K562 (cell line): ENCODE results near the gene CDKN2AIP.

ENCODE experiments used
- ELK1 ChIP-seq: sonication (generic); formaldehyde crosslinking; IDR thresholded peaks from 2 replicates; pipeline ENCODE4 v1.8.1; 2022; ENCODE audit warnings: missing genetic modification reagents
- HMG20B ChIP-seq: fragments of 250-450 bp; sonication (Bioruptor Pico); IDR thresholded peaks from 2 replicates; pipeline ENCODE4 v1.5.0; 2021; ENCODE audit warnings: mild to moderate bottlenecking
- POLR2AphosphoS5 ChIP-seq: IDR thresholded peaks from 2 replicates; pipeline ENCODE4 v1.6.1; 2011; ENCODE audit warnings: mild to moderate bottlenecking, low read depth, low read length, moderate library complexity; ENCODE audit not compliant: control insufficient read depth, insufficient read depth
- SIN3A ChIP-seq, 2 experiments: fragments of 150-350 bp in 1 of 2; IDR thresholded peaks; 2 replicates each; pipeline ENCODE4 v1.6.1; 2011 to 2016; ENCODE audit warnings: borderline replicate concordance in 2 of 2, low read depth in 2 of 2, low read length in 2 of 2, mild to moderate bottlenecking in 2 of 2, moderate library complexity in 2 of 2; ENCODE audit not compliant: control insufficient read depth in 1 of 2
- SREBF2 ChIP-seq: sonication (generic); formaldehyde crosslinking; IDR thresholded peaks from 2 replicates; pipeline ENCODE4 v1.4.0; 2020; ENCODE audit warnings: mild to moderate bottlenecking, missing genetic modification reagents
- ZNF24 ChIP-seq: fragments of 450-650 bp; IDR thresholded peaks from 2 replicates; pipeline ENCODE4 v1.6.1; 2016
- TF ChIP-seq, protein P1 (sequence below), 2 experiments: fragments of 200-800 bp in 1 of 2; sonication (Bioruptor generic) in 1 of 2; sonication (generic) in 1 of 2; formaldehyde crosslinking in 1 of 2; IDR thresholded peaks in 1 of 2; conservative IDR thresholded peaks in 1 of 2; 2 replicates each; pipeline versions ENCODE4 v1.5.0 to v1.6.1; 2016 to 2020; ENCODE audit warnings: missing compliant biosample characterization in 1 of 2, missing genetic modification characterization in 1 of 2, missing genetic modification reagents in 1 of 2
- TF ChIP-seq, protein P2 (sequence below), 2 experiments: IDR thresholded peaks; 2 replicates each; pipeline ENCODE4 v1.6.1; 2012; ENCODE audit warnings: improper control_type of control experiment in 2 of 2, low read depth in 2 of 2, low read length in 2 of 2, borderline replicate concordance in 1 of 2
- TF ChIP-seq, protein P3 (sequence below), 3 experiments: IDR thresholded peaks in 2 of 3; conservative IDR thresholded peaks in 1 of 3; 2 replicates each; pipeline ENCODE4 v1.5.1; 2011 to 2012; ENCODE audit warnings: low read length in 3 of 3, mild to moderate bottlenecking in 3 of 3, control low read depth in 2 of 3, improper control_type of control experiment in 1 of 3, inconsistent platforms in 1 of 3, low read depth in 1 of 3, mixed read lengths in 1 of 3, moderate library complexity in 1 of 3; ENCODE audit not compliant: insufficient read depth in 2 of 3
- TF ChIP-seq, protein P4 (sequence below), 2 experiments: fragments of 450-650 bp in 1 of 2; IDR thresholded peaks; 2 replicates each; pipeline ENCODE4 v1.6.1; 2011 to 2017; ENCODE audit warnings: low read depth in 2 of 2, antibody characterized with exemption in 1 of 2, borderline replicate concordance in 1 of 2, low read length in 1 of 2, mild to moderate bottlenecking in 1 of 2, mixed read lengths in 1 of 2; ENCODE audit not compliant: control insufficient read depth in 1 of 2

GRCh38 chr4:183478926-183479325 lies 34.5 kb downstream of the CDKN2AIP start:
- no peak for TF ChIP-seq SIN3A (IDR thresholded peaks at IDR 0.05; ENCODE audit: borderline replicate concordance in 2 of 2, control insufficient read depth in 1 of 2, low read depth in 2 of 2, low read length in 2 of 2)
- TF ChIP-seq, protein P1, sequence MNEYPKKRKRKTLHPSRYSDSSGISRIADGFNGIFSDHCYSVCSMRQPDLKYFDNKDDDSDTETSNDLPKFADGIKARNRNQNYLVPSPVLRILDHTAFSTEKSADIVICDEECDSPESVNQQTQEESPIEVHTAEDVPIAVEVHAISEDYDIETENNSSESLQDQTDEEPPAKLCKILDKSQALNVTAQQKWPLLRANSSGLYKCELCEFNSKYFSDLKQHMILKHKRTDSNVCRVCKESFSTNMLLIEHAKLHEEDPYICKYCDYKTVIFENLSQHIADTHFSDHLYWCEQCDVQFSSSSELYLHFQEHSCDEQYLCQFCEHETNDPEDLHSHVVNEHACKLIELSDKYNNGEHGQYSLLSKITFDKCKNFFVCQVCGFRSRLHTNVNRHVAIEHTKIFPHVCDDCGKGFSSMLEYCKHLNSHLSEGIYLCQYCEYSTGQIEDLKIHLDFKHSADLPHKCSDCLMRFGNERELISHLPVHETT (CRISPR knock-in tag; conservative IDR thresholded peaks at IDR 0.05 in 1 of 2, IDR thresholded peaks at IDR 0.05 in 1 of 2) = no peak
- TF ChIP-seq, protein P2, sequence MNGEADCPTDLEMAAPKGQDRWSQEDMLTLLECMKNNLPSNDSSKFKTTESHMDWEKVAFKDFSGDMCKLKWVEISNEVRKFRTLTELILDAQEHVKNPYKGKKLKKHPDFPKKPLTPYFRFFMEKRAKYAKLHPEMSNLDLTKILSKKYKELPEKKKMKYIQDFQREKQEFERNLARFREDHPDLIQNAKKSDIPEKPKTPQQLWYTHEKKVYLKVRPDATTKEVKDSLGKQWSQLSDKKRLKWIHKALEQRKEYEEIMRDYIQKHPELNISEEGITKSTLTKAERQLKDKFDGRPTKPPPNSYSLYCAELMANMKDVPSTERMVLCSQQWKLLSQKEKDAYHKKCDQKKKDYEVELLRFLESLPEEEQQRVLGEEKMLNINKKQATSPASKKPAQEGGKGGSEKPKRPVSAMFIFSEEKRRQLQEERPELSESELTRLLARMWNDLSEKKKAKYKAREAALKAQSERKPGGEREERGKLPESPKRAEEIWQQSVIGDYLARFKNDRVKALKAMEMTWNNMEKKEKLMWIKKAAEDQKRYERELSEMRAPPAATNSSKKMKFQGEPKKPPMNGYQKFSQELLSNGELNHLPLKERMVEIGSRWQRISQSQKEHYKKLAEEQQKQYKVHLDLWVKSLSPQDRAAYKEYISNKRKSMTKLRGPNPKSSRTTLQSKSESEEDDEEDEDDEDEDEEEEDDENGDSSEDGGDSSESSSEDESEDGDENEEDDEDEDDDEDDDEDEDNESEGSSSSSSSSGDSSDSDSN (IDR thresholded peaks at IDR 0.05; ENCODE audit: borderline replicate concordance in 1 of 2, low read depth in 2 of 2, low read length in 2 of 2) = no peak
- no peak for TF ChIP-seq HMG20B (CRISPR knock-in tag)
- no peak for TF ChIP-seq SREBF2 (CRISPR knock-in tag)
- TF ChIP-seq, protein P3, sequence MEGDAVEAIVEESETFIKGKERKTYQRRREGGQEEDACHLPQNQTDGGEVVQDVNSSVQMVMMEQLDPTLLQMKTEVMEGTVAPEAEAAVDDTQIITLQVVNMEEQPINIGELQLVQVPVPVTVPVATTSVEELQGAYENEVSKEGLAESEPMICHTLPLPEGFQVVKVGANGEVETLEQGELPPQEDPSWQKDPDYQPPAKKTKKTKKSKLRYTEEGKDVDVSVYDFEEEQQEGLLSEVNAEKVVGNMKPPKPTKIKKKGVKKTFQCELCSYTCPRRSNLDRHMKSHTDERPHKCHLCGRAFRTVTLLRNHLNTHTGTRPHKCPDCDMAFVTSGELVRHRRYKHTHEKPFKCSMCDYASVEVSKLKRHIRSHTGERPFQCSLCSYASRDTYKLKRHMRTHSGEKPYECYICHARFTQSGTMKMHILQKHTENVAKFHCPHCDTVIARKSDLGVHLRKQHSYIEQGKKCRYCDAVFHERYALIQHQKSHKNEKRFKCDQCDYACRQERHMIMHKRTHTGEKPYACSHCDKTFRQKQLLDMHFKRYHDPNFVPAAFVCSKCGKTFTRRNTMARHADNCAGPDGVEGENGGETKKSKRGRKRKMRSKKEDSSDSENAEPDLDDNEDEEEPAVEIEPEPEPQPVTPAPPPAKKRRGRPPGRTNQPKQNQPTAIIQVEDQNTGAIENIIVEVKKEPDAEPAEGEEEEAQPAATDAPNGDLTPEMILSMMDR (IDR thresholded peaks at IDR 0.05 in 2 of 3, conservative IDR thresholded peaks at IDR 0.05 in 1 of 3; ENCODE audit: insufficient read depth in 2 of 3, low read depth in 1 of 3, low read length in 3 of 3) = no peak
- TF ChIP-seq ELK1 (CRISPR knock-in tag) = no peak
- no peak for TF ChIP-seq POLR2AphosphoS5
- TF ChIP-seq ZNF24 = no peak
- TF ChIP-seq, protein P4, sequence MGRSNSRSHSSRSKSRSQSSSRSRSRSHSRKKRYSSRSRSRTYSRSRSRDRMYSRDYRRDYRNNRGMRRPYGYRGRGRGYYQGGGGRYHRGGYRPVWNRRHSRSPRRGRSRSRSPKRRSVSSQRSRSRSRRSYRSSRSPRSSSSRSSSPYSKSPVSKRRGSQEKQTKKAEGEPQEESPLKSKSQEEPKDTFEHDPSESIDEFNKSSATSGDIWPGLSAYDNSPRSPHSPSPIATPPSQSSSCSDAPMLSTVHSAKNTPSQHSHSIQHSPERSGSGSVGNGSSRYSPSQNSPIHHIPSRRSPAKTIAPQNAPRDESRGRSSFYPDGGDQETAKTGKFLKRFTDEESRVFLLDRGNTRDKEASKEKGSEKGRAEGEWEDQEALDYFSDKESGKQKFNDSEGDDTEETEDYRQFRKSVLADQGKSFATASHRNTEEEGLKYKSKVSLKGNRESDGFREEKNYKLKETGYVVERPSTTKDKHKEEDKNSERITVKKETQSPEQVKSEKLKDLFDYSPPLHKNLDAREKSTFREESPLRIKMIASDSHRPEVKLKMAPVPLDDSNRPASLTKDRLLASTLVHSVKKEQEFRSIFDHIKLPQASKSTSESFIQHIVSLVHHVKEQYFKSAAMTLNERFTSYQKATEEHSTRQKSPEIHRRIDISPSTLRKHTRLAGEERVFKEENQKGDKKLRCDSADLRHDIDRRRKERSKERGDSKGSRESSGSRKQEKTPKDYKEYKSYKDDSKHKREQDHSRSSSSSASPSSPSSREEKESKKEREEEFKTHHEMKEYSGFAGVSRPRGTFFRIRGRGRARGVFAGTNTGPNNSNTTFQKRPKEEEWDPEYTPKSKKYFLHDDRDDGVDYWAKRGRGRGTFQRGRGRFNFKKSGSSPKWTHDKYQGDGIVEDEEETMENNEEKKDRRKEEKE (IDR thresholded peaks at IDR 0.05; ENCODE audit: borderline replicate concordance in 1 of 2, control insufficient read depth in 1 of 2, low read depth in 2 of 2, low read length in 1 of 2) = no peak
